SIG-M5 (cell line): ENCODE data around the gene NMU.
"Not testable (repeated sequence)": the region's sequence is repeated elsewhere in the genome, so short reads cannot be mapped to it uniquely, and the experiment has no call there.

Experiments
- DNase-seq: peaks from one replicate; lab custom pipeline; 2025; lab: John Stamatoyannopoulos, UW

NMU gene

GRCh38 chr4:55635741-55636655 lies at the start of gene NMU:
Gene NMU, minus strand, starts transcription at chr4:55636298. Its CDS starts 106 bp downstream, at chr4:55636192.
- no peak for DNase-seq

GRCh38 chr4:55684276-55684675 lies 48.2 kb upstream of the NMU start:
- DNase-seq, result no peak

- DNase-seq, result not testable (repeated sequence)
Observed at GRCh38 chr4:55682797-55683196, 46.7 kb upstream of the NMU start.

GRCh38 chr4:55682295-55682694 lies 46.2 kb upstream of the NMU start:
- DNase-seq, result no peak

- DNase-seq, result no peak
Observed at GRCh38 chr4:55681430-55681829, 45.3 kb upstream of the NMU start.

- no peak for DNase-seq
Observed at GRCh38 chr4:55675196-55675793, 39.2 kb upstream of the NMU start.

- DNase-seq, result no peak
Observed at GRCh38 chr4:55673424-55673823, 37.3 kb upstream of the NMU start.

- no peak for DNase-seq
Observed at GRCh38 chr4:55671667-55672066, 35.6 kb upstream of the NMU start.

- no peak for DNase-seq
Observed at GRCh38 chr4:55670695-55671094, 34.6 kb upstream of the NMU start.

GRCh38 chr4:55668449-55668848 lies 32.4 kb upstream of the NMU start:
- DNase-seq, result no peak

GRCh38 chr4:55666535-55666934 lies 30.4 kb upstream of the NMU start:
- no peak for DNase-seq

GRCh38 chr4:55663145-55663544 lies 27.0 kb upstream of the NMU start:
- no peak for DNase-seq

- no peak for DNase-seq
Observed at GRCh38 chr4:55661398-55662056, 25.4 kb upstream of the NMU start.

- no peak for DNase-seq
Observed at GRCh38 chr4:55658657-55659056, 22.6 kb upstream of the NMU start.

GRCh38 chr4:55654131-55654530 lies 18.0 kb upstream of the NMU start:
- DNase-seq, result no peak

- DNase-seq, result no peak
Observed at GRCh38 chr4:55650483-55650882, 14.4 kb upstream of the NMU start.

GRCh38 chr4:55637272-55637820 lies 1.2 kb upstream of the NMU start:
- DNase-seq, result no peak

GRCh38 chr4:55636656-55636999 lies 530 bp upstream of the NMU start:
- DNase-seq, result no peak

- DNase-seq, result no peak
Observed at GRCh38 chr4:55635282-55635681, 816 bp downstream of the NMU start.

GRCh38 chr4:55634417-55635128 lies 1.5 kb downstream of the NMU start:
- DNase-seq, result no peak

- no peak for DNase-seq
Observed at GRCh38 chr4:55633903-55634302, 2.2 kb downstream of the NMU start.

GRCh38 chr4:55625835-55626234 lies 10.3 kb downstream of the NMU start:
- DNase-seq, result no peak
